HG02938 (cell line): ENCODE measurements around the gene MAP1LC3B.

Experiments
- ATAC-seq: cut with Tn5 transposase; IDR thresholded peaks from one replicate; pipeline ENCODE4 v1.9.1; 2021; ENCODE audit warnings: mild to moderate bottlenecking, moderate library complexity; ENCODE audit not compliant: unreplicated experiment

Gene MAP1LC3B

DNA sequence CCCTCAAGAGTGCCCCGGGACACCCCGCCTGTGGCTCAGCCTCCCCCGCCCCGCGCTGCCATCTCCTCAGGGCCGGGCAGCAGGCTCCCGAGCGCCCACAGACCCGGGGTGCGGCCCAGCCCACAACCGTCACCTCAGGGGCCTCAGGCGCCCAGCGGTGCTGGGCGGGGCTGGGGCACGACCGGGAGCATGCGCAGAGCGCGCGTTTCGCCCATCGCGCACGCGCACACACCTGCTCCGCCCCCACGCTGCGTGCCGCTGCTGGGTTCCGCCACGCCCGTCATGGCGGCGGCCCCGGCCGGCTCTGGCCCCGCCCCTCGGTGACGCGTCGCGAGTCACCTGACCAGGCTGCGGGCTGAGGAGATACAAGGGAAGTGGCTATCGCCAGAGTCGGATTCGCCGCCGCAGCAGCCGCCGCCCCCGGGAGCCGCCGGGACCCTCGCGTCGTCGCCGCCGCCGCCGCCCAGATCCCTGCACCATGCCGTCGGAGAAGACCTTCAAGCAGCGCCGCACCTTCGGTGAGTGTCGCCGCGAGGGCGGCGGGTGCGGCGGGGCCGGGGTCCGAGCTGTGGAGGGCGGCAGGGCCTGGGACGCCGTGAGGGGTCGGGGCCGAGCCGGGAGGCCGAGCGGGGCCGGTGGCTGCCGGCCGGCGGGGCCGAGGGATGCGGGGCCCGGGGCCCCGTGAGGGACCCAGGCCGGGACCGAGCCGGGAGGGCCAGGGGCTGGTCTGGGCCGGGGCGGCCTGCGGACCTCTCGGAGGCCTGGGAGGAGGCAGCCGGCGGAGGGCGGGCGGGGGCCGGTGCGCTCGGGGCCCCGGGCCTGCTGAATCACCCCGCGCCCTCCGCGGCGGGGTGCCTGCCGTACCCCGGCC is at the start of gene MAP1LC3B:
Gene MAP1LC3B (plus strand): TSS at position 387 of the 871 bp plus-strand sequence. CDS start 92 bp downstream, at position 479.
- peak; percentile 49 for ATAC-seq

DNA sequence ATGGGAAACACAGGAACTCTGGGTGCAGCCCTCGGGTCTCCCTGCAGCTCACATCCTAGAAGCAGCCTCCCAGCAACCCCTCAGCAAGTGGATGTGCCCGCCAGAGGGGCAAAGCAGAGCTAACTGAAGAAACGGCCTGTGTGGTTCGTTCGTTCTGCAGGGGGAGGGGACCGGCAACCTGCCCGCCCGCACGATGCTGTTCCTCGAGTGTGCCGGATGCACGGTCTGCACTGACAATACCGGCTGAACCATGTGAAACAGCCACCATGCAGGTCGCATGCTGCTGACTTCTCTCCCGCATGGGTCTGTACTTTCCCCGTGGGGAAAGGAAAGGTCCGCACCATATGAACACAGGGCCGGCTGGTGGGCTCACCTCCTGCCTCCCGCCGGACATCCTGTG is 49.6 kb upstream of the MAP1LC3B start:
- no peak for ATAC-seq

DNA sequence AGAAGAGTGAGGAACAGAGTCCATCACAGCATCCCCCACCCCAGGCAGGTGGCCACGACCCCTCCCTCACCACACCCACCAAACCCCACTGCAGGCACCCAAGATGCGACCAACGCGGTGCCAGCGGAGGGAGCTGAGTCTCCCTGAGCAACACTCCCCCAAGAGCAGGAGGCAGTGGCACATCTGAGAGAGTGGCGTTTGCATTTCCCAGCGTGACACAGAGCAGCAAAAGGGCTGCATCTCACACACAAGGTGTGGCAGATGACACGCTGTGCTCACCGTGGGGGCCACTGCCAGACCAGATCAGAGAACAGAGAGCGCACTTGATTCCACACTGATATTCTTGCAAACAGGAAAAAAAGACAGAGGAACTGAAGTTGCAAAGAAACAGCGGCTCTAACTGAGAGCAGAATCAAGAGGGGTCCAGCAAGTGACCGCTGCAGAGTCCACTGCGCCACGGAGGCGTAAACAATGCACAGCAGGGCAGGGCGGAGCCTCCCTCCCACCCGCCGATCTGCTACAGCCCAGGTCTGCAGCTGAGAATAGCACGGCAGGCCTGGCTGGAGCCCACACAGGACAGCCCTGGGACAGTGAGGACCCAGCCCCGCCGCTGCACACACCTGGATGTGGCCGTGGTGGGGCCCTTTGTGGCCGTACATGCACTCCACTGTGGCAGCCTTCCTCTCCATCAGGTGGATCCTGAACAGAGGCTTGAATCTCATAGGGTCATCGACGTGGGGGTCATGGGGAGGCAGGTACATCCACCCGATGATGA is 49.0 kb upstream of the MAP1LC3B start:
- no peak for ATAC-seq

DNA sequence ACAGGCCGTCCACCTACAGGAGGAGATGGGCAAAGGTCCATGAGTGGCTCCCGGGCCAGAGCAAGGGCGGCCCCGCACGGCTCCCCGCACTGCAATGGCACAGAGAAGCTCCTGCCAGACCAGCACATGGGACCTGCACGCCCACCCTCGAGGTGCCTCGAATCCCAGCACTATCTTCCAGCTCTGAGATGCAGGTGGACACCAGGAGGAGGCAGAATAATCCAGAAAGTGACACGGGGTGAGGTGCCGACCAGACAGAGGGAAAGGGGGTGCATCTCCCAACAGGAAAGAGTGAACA is 48.4 kb upstream of the MAP1LC3B start:
- ATAC-seq, result no peak

DNA sequence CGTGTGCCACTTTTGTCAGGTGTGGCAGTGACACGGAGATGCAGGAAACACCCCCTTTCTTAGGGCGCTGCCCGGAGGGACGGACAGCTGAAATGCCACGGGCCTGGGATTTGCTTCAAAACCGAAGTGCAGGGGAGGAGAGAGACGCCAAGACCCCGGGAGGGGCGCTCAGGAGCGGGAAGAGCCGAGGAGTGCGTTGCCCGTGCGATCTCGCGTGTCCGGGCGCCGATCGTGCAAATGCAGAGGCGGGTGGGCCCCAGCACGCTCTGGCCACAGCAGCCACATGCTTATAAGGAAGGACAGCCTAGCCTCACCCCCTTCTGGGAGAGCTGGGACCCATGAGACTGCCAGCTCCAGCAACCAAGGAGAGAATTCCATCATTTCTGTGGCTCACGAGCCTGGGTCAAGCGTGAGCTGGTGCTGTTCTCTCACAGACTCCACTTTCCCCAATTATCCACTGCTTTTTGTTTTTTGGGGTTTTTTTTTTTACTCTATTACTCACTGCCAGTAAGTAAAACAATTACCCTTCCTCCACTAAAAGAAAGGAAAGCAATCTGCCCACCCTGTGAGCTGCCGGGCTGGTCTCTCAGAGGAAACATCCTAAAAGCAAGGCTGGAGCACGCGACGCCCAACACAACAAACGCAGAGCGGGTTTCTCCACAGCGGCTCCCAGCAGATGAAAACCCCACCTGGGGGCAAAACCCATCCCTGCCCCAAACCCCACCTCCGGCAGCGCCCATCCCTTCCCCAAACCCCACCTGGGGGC is 47.8 kb upstream of the MAP1LC3B start:
- ATAC-seq, result no peak

DNA sequence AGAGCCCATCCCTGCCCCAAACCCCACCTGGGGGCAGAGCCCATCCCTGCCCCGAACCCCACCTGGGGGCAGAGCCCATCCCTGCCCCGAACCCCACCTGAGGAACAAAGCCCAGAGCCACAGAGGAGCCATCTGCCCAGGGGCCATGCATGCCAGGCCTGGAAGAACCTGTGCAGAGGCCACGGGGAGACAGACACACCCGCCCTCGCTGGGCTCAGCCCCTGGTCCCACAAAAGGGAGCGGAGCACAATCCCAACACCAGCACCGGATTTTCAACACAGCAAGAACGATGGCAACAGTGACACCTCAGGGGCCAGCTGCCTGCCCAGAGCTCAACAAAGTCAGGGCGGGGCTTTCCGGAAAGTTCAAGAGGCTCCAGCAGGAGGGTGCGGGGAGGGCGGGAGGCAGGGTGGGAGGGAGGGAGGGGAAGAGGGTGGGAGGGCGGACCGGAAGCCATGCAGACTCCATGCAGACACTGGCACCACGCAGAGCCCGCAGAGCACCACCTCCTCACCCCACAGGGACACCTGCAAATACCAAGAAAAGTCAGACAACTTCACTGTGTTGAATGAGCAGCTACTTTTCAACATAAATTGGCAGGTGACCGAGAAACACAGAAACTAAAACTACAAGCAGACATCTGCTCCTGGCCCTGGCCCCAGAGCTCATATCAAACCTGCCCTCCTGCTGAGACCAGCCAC is 47.1 kb upstream of the MAP1LC3B start:
- ATAC-seq, result no peak

DNA sequence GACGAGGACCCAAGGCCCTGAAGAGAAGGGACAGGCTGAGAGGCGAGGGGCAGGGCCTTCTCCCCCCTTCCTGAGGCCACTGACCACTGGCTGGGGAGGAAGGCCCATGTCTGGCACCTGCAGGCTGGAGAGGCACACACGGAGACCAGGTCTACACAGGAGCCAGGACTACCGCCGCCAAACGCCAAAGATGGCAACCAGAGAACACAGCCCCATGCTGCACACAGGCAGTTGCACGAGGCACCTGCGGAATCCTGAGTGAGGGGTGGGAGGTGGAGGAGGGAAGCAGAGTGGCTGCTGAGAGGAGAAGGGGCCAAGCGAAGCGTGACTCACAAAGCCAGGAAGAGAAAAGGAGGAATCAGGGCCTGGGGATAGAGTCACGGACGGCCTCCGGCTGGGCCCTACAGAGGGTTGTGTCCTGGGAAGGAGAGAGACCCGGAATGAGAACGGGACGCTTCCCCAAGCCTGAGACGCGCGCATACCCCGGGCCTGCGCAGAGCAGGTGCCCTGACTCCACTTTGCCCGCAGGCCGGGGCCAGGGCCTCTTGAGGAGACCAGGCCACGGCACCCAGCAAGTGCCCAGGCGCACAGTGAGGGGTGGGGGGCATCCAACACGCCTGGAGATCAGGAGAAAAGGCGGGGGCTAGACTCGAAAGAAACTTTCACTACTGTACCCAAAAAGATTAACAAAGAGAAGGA is 46.3 kb upstream of the MAP1LC3B start:
- no peak for ATAC-seq

DNA sequence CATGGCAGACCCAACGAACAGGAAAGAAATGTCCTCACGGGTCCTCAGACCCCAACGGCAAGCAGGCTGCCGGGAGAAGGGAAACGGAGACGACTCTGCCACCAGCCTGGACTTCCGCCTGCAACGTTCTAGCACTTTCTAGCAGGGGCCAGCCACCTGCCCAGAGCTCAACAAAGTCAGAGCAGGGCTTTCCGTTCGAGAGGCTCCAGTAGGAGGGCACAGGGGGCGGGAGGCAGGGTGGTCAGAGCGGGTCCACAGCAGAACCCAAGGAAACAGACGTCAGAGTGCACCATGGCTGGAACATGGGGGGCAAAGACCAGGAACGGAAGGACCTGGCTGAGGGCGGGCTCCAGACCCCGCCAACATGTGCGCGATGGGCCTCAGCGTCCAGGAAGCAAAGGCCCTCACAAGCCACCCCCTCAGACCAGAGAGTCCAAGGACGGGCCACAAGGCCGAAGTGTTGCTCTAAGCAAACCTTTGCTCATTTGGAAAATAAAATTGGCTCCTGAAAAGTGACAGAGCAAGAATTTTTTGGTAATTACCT is 45.5 kb upstream of the MAP1LC3B start:
- no peak for ATAC-seq

DNA sequence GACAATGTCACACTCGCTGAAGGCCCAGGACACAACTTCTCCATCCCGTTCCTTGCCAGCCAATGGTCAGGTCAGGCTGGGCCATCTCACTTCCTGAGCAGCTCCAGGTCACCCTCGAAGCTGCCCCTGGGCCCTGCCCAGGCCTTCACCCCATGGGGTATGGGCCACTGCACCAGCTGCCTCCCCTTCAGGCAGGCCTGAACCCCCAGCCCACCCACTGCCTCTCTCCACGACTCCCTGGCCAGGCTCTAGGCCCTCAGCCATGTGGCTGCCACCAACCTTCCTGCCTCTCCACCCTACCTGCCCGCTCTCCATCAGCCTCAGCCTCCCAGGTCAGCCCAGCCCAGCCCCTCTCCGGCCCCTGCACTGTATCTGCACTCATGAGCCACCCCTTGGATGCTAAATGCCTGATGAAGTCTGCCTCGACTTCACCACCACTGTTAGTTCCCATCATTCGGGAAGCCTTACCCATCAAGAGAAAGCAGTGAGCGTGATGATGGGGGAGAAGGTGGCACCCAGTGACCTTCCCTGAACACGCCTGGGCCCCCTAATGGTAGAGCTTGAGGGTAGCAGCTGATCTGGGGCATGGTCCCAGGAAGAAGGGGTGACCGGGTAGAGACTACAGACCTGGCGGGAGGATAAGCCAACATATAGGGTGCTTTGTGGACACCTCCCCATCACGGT is 44.1 kb upstream of the MAP1LC3B start:
- ATAC-seq, result no peak

DNA sequence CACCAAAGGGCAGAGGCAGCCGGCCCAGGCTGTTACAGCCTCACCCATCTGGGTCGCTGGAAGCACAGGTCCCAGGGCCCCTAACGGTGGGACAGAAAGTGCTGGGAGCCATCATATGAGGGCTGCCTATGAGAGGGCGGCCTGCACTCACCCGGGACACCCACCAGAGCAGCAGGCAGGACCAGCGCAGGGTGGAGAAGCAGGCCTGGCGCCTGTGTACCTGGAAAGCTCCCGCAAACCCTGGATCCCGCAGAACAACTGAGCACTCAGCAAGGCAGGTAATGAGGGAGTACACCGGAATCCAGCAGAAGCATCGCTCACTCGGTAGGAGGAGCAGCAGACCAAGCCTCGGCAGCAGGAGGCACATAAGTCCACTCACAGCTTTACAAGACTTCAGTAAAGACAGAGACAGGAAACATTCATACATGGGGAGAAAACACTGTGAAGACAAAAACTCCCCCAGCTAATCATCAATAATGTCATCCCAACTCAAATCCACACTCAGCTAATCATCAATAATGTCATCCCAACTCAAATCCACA is 43.4 kb upstream of the MAP1LC3B start:
- no peak for ATAC-seq

DNA sequence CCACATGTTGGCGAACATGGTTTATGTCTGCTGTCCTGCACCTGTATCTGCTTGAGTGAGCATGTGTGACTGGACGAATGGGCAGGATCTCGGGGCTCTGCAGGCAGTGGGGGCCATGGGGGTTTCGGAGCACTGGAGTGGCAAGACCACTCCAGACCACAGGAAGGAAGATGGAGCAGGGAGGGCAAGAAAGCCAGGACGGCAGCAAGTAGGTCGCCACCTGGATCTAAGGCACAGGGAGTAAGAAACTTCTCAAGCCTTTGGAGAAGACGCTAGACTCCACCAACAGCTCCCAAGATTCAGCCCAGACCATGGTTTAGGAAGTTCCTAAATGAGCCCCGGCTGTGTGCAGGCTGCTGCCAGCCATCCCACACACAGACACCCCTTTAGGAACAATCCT is 42.1 kb upstream of the MAP1LC3B start:
- no peak for ATAC-seq

DNA sequence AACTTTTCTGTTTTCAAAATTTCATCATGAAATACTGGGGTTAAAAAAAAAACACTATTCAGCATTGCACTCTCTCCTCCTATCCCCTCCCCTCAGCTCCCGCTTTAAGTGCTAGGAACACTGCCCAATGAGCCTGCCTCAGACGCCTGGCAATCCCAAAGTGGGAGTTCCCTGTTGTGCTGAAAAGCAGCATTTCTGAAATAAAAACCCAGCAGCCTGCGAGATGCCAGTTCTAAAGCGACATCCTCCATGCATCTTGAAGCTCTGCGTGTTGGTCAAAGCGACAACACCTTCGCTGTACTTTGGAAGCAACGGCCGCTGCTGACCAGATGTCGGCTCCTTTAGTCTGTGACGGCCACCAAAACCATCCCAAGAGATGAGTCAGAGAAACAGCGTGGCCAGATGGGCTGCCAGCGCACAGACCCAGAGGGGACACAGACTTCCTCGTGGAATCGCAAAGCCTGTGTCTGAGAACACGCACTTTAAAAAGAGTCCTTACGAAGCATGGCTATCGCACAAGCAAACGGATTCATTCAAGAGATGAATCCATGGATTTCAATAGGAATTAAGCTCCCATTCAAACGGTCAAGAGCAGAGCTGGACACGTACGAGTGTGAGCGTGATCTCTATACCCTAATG is 41.3 kb upstream of the MAP1LC3B start:
- ATAC-seq, result no peak

DNA sequence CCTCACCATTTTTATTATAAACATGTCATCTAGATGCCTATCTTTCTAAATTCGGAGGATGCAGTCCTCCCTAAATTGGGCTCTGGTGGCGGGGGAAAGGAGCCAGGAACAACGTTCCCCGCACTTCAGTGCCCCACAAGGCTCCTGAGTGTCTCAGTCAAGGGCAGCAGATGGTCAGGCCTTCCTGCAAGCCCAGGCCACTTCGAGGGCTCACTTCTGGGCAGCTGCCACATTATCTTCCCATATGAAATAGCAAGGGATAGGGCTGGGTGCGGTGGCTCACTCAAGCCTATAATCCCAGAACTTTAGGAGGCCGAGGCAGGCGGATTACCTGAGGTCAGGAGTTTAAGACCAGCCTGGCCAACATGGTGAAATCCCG is 40.8 kb upstream of the MAP1LC3B start:
- ATAC-seq, result no peak

DNA sequence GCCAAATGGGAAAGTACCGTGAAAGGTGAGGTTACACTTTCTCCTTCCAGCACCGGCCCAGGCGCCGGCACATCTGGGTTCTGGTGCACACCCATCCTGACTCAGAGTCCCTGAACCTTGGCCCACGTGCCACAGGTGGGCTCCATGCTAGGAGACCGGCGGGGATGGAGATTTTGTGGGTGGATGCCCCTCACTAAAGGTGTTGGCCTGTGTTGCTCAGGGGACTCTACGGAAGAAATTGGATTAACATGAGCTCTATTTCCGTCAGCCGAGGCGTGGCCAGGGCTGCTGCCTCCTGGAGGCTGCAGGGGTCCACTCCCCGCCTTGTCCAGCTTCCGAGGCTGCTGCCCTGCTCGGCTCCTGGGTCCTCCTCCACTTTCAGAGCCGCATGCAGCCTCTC is 39.3 kb upstream of the MAP1LC3B start:
- ATAC-seq, result no peak

DNA sequence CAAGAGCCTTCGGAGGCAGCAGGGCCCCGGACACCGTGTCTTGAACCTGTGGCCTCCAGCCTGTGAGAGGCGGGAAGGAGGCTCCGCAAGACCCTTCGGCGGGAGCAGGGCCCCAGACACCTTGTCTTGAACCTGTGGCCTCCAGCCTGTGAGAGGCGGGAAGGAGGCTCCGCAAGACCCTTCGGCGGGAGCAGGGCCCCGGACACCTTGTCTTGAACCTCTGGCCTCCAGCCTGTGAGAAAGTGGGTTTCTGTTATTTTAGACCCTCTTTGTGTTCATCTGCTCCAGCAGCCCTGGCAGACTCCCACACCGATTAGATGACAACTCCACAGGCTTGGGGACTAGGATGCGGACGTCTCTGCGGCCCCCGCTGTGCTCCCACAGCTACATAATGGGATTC is 38.5 kb upstream of the MAP1LC3B start:
- ATAC-seq, result no peak

DNA sequence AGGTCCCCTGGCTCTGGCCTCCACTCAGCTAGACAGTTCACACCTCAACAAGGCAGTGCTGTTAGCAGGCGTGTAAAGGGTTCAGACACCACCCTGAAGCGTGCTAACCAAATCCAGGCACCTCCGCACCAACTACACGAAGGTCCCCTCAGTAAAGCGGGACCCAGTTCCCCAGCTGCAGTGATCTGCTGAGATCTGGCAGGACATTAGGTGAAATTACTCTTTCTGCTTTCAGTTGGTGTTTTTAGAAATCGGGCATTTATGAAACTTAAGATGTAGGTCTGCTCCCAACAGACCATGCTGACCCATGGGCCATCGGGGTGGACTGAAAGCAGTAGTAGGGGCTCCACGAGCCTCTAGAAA is 35.7 kb upstream of the MAP1LC3B start:
- no peak for ATAC-seq

DNA sequence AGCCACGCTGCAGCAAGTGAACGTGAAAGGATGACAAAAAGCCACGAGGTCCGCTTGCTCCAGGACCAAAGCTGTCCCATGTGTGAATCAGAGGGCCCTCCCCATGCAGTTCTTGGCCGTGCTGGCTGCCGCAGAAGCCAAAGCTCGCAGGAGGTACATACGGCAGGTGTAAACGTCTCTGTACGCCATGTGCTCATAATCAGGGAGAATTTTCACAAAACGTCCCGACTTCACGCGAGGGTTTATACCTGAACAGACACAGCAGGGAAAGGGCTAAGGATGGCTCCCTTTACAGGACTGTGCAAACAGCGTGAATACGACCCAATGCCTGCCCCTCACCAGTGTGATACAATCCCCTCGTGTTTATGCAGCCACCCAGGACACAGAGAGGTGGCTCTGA is 33.9 kb upstream of the MAP1LC3B start:
- ATAC-seq, result no peak

DNA sequence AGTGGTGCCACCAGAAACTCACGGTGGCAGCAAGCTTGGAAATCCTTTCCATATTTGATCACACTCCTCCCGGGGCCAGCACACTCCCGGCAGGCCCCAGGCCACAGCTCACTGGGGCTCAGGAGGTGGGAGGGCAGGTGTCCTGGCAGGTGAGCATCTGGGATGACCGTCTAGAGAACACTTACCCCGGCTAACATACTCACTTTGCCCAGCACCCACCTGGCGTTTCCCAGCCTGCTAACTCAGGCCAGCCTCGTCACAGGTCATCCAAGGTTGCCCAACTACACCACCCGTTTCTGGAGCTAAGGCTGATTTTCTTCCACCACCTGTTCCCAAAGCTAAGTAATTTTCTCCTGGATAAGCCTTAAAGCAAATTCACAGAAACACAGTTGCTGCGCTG is 33.4 kb upstream of the MAP1LC3B start:
- ATAC-seq, result no peak

DNA sequence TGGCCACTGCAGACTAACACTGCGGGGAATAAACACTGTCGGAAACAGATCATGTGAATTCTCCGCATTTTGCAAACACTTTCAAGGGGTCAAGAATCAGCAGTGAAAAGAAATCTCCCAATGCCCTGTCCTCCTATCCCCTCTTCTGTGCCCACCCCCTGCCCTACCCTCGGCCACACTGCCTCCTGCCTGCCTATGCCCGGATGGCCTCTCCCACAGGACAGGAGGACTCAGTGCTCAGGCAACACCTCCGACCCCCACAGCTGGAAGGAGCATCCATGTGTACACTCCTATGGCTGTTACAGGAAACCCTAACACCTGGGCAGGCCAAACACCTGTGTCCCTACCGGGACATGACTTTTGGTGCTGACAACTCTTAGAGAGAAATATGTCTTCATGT is 33.0 kb upstream of the MAP1LC3B start:
- no peak for ATAC-seq
